Dermis lymphatic vessel endothelial cell (primary cell): ENCODE measurements around the gene MYRIP. TPM values are rescaled to one million over a fixed set of nuclear protein-coding genes. Genes with fewer than 3 reads are reported as not detected.

Experiments used
- total RNA-seq: library from RNA; depleted of rRNA; stranded (reverse); fragments of >200 nt; gene quantifications from 2 replicates; pipeline ENCODE4 v1.2.1, GENCODE V29; 2014

MYRIP gene
- 8.9 and 10.1 TPM in 2 replicates for total RNA-seq

GRCh38 chr3:39809181-39809994, at the start of gene MYRIP:
TSS of gene MYRIP (plus strand) at chr3:39809609. CDS start at chr3:39900817, 91,208 bp downstream.

DNA sequence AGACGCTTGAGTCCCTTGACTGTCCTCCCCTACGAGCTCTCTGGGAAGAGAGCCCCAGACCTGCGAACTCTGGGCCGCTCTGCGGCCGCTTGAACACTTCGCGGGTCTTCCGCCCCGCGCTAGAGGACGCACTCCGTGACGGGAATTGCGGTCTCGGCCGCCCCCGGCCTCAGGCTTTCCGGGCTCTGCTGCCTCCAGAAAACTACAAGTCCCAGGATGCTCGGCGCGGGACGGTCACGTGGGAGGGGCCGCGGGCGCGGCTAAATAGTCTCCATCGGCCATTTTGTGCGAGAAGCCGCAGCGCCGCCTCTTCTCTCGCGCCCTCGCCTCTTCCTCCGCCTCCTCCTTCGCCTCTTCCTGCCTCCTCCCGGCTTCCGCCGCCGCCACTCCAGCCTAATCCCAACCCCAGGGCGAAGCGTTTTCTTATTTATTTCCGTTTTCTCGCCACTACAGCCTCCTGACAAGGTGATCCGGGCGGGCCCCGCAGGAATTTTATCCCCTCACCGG, 500.1 kb downstream of the MYRIP start, which contains the start of gene EIF1B:
EIF1B (plus strand) TSS at position 290 of the 507 bp plus-strand sequence. CDS start 235 bp downstream, outside the sequence.

